ENCODE measurements around the gene KCNIP1. TPM values are rescaled to one million over a fixed set of nuclear protein-coding genes. Genes with fewer than 3 reads are reported as not detected.

KCNIP1 gene
- polyA plus RNA-seq, 1 donor from 2014 or later = 13.8 TPM

DNA sequence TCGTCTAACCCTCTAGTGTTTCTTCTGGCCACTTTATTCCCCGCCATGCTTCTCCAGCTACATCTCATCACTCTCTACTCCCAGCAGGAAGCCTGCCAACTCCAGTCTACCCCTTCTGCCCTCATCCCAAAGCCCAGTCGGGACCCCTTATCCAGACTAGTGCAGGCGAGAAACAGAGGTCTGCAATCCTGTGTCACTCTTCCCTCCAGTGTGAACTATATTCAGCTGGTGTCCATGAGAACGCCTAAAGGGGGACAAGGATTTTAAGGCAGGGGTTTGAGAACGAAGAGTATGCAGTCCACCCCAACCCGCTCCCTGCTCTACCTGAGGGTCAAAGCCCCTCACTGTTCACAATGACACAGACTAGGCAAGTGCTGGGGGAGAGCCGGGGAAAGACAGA is 238.0 kb downstream of the KCNIP1 start:
- no peak overlapping the region for H3K4me3 ChIP-seq (ENCODE audit: low read length)
- no peaks in the 10 kb centered on the region for H3K36me3 ChIP-seq (ENCODE audit: insufficient read depth, low read length)
- H2AFZ ChIP-seq (ENCODE audit: low read depth, low read length) = no peak overlapping the region
- TF ChIP-seq, protein P1, sequence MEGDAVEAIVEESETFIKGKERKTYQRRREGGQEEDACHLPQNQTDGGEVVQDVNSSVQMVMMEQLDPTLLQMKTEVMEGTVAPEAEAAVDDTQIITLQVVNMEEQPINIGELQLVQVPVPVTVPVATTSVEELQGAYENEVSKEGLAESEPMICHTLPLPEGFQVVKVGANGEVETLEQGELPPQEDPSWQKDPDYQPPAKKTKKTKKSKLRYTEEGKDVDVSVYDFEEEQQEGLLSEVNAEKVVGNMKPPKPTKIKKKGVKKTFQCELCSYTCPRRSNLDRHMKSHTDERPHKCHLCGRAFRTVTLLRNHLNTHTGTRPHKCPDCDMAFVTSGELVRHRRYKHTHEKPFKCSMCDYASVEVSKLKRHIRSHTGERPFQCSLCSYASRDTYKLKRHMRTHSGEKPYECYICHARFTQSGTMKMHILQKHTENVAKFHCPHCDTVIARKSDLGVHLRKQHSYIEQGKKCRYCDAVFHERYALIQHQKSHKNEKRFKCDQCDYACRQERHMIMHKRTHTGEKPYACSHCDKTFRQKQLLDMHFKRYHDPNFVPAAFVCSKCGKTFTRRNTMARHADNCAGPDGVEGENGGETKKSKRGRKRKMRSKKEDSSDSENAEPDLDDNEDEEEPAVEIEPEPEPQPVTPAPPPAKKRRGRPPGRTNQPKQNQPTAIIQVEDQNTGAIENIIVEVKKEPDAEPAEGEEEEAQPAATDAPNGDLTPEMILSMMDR (IDR thresholded peaks at IDR 0.05; ENCODE audit: poor library complexity, severe bottlenecking) = no peak
- no peak for TF ChIP-seq MXI1 (conservative IDR thresholded peaks at IDR 0.05; ENCODE audit: poor library complexity, severe bottlenecking)
- no peak for TF ChIP-seq EP300 (conservative IDR thresholded peaks at IDR 0.05; ENCODE audit: poor library complexity, severe bottlenecking)
- TF ChIP-seq, protein P2, sequence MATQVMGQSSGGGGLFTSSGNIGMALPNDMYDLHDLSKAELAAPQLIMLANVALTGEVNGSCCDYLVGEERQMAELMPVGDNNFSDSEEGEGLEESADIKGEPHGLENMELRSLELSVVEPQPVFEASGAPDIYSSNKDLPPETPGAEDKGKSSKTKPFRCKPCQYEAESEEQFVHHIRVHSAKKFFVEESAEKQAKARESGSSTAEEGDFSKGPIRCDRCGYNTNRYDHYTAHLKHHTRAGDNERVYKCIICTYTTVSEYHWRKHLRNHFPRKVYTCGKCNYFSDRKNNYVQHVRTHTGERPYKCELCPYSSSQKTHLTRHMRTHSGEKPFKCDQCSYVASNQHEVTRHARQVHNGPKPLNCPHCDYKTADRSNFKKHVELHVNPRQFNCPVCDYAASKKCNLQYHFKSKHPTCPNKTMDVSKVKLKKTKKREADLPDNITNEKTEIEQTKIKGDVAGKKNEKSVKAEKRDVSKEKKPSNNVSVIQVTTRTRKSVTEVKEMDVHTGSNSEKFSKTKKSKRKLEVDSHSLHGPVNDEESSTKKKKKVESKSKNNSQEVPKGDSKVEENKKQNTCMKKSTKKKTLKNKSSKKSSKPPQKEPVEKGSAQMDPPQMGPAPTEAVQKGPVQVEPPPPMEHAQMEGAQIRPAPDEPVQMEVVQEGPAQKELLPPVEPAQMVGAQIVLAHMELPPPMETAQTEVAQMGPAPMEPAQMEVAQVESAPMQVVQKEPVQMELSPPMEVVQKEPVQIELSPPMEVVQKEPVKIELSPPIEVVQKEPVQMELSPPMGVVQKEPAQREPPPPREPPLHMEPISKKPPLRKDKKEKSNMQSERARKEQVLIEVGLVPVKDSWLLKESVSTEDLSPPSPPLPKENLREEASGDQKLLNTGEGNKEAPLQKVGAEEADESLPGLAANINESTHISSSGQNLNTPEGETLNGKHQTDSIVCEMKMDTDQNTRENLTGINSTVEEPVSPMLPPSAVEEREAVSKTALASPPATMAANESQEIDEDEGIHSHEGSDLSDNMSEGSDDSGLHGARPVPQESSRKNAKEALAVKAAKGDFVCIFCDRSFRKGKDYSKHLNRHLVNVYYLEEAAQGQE (IDR thresholded peaks at IDR 0.05; ENCODE audit: borderline replicate concordance) = no peak
- no peak for TF ChIP-seq POLR2AphosphoS5 (IDR thresholded peaks at IDR 0.05)
- no peak for TF ChIP-seq SMC3 (conservative IDR thresholded peaks at IDR 0.05; ENCODE audit: poor library complexity)
- no peak for TF ChIP-seq EZH2 (IDR thresholded peaks at IDR 0.05; ENCODE audit: borderline replicate concordance, insufficient read depth, low read length, poor library complexity, severe bottlenecking)
- no peak for TF ChIP-seq TAF1 (IDR thresholded peaks at IDR 0.05; ENCODE audit: low read depth)
- TF ChIP-seq RAD21 (conservative IDR thresholded peaks at IDR 0.05) = no peak
- no peak overlapping the region for H3K9ac ChIP-seq (ENCODE audit: low read length)
- H3K27me3 ChIP-seq (ENCODE audit: insufficient read depth, low read depth, low read length) = peaks cover 14% of the 10 kb centered on the region
- no peaks in the 10 kb centered on the region for H3K9me3 ChIP-seq (ENCODE audit: low read length)
- H3K9me2 ChIP-seq (ENCODE audit: insufficient read depth, low read length) = no peaks in the 10 kb centered on the region
- no peaks in the 10 kb centered on the region for H3F3A ChIP-seq (ENCODE audit: insufficient read depth, low read length, poor library complexity, severe bottlenecking)
- no peak overlapping the region for H3K4me2 ChIP-seq (ENCODE audit: low read length)
- no peak overlapping the region for H3K27ac ChIP-seq (ENCODE audit: low read length)
- no peaks in the 10 kb centered on the region for H3K79me2 ChIP-seq (replicated peaks; ENCODE audit: insufficient read depth, low read length)
- H4K20me1 ChIP-seq (ENCODE audit: insufficient read depth) = no peaks in the 10 kb centered on the region

DNA sequence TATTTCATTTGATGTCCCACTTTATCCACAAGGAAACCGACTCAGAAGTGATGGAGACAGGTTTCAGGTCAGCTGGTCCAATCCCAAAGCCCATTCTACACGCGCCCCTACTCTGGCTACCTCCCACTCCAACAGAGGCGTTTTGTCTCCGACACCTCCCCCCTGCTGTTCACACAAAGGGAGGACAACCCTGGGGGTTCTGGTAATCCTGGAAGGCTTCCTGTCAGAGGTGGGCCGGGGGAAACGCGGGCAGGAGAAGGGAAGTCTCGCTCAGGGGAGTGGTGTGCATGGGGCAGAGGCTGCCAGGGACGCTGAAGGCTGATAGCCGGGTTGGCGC is 240.0 kb downstream of the KCNIP1 start:
- no peaks in the 10 kb centered on the region for H3K36me3 ChIP-seq (ENCODE audit: insufficient read depth, low read length)
- H4K20me1 ChIP-seq (ENCODE audit: insufficient read depth) = no peaks in the 10 kb centered on the region
- no peaks in the 10 kb centered on the region for H3K9me3 ChIP-seq (ENCODE audit: low read length)
- H3K9me2 ChIP-seq (ENCODE audit: insufficient read depth, low read length) = no peaks in the 10 kb centered on the region
- H3K27me3 ChIP-seq (ENCODE audit: insufficient read depth, low read depth, low read length) = peaks cover 14% of the 10 kb centered on the region
- no peak overlapping the region for H3K9ac ChIP-seq (ENCODE audit: low read length)
- no peak overlapping the region for H3K27ac ChIP-seq (ENCODE audit: low read length)
- no peak overlapping the region for H2AFZ ChIP-seq (ENCODE audit: low read depth, low read length)
- H3K4me3 ChIP-seq (ENCODE audit: low read length) = peak overlapping the region; percentile 47
- H3F3A ChIP-seq (ENCODE audit: insufficient read depth, low read length, poor library complexity, severe bottlenecking) = no peaks in the 10 kb centered on the region
- no peak for TF ChIP-seq TAF1 (IDR thresholded peaks at IDR 0.05; ENCODE audit: low read depth)
- no peaks in the 10 kb centered on the region for H3K79me2 ChIP-seq (replicated peaks; ENCODE audit: insufficient read depth, low read length)
- H3K4me2 ChIP-seq (ENCODE audit: low read length) = no peak overlapping the region

DNA sequence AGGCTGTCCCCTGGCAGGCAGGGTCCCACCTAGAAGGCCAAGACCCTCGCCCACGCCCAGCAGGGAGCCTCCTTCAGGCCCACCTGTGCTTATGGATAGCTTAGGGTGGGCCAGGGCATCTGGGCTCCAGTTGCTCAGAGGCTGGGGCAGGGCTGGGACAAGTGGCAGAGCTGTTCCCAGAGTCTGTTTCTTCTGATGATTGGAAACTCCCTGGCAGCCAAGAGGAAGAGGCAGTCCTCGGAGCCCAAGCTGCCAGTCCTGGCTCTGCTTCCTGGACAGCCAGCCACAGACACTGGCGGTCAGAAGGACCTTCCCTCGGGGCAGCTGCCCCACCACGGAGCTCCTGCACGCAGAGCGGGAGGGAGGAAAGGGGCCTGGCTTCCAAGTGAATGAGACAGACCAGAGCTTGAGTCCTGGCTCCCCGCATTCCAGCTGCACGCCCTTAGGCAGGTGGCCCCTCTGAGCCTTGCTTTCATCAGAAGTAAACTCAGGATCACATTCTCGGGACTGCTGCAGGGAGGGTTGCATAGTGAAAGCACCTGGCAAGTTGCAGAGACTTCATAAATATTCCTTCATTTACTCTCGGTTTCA is 241.8 kb downstream of the KCNIP1 start:
- TF ChIP-seq MXI1 (conservative IDR thresholded peaks at IDR 0.05; ENCODE audit: poor library complexity, severe bottlenecking) = no peak
- Histone ChIP-seq H4K20me1 (ENCODE audit: insufficient read depth) (no peaks in the 10 kb centered on the region), H3K9me2 (ENCODE audit: insufficient read depth, low read length) (no peaks in the 10 kb centered on the region), H2AFZ (ENCODE audit: low read depth, low read length) (no peak overlapping the region), H3K27me3 (ENCODE audit: insufficient read depth, low read depth, low read length) (peaks cover 14% of the 10 kb centered on the region), H3K79me2 (replicated peaks; ENCODE audit: insufficient read depth, low read length) (no peaks in the 10 kb centered on the region), H3K9me3 (ENCODE audit: low read length) (no peaks in the 10 kb centered on the region), H3K4me2 (ENCODE audit: low read length) (no peak overlapping the region), H3K4me3 (ENCODE audit: low read length) (no peak overlapping the region), H3K27ac (ENCODE audit: low read length) (no peak overlapping the region), H3K9ac (ENCODE audit: low read length) (no peak overlapping the region), H3F3A (ENCODE audit: insufficient read depth, low read length, poor library complexity, severe bottlenecking) (no peaks in the 10 kb centered on the region), H3K36me3 (ENCODE audit: insufficient read depth, low read length) (no peaks in the 10 kb centered on the region)
